Upper lobe of left lung (tissue), 6 donors: ENCODE measurements around the gene RNF10. TPM values are rescaled to one million over a fixed set of nuclear protein-coding genes. Genes with fewer than 3 reads are reported as not detected.
A peak's percentile ranks its signal among the peaks of the same experiment; 100 is the strongest.
"Not testable (repeated sequence)": the region's sequence is repeated elsewhere in the genome, so short reads cannot be mapped to it uniquely, and the experiment has no call there.

Experiments used
- ATAC-seq, 2 donors: fragments of 200-7000 bp; cut with Tn5 transposase; one replicate each; pipeline ENCODE4 v1.9.1; 2022; ENCODE audit warnings: mild to moderate bottlenecking in 2 of 2, moderate library complexity in 2 of 2; ENCODE audit not compliant: low FRiP score in 2 of 2
- DNase-seq, 2 donors: peaks; one replicate each; pipeline ENCODE4 v3.0.0-alpha.2; 2019 to 2020
- H3K27ac ChIP-seq, 4 donors: fragments of 200-600 bp; sonication (generic); one replicate each; pipeline ENCODE4 v1.5.1; 2016 to 2019
- H3K27me3 ChIP-seq, 4 donors: fragments of 200-600 bp; sonication (generic); one replicate each; pipeline ENCODE4 v1.5.1; 2017 to 2019
- H3K36me3 ChIP-seq, 4 donors: fragments of 200-600 bp; sonication (generic); one replicate each; pipeline ENCODE4 v1.5.1; 2016 to 2019
- H3K4me1 ChIP-seq, 4 donors: fragments of 200-600 bp; sonication (generic); one replicate each; pipeline ENCODE4 v1.5.1; 2018 to 2019
- H3K4me3 ChIP-seq, 4 donors: fragments of 200-600 bp; sonication (generic); one replicate each; pipeline ENCODE4 v1.5.1; 2017 to 2019; ENCODE audit warnings: mild to moderate bottlenecking in 2 of 4, moderate library complexity in 1 of 4
- H3K9me3 ChIP-seq, 4 donors: fragments of 200-600 bp; sonication (generic); one replicate each; pipeline ENCODE4 v1.5.1; 2018 to 2019
- EP300 ChIP-seq, 4 donors: sonication (generic); formaldehyde crosslinking; IDR thresholded peaks; one replicate each; pipeline ENCODE4 v1.5.1; 2017; ENCODE audit warnings: antibody characterized with exemption in 4 of 4, control low read depth in 2 of 4
- POLR2A ChIP-seq, 4 donors: fragments of 450-650 bp; IDR thresholded peaks; one replicate each; pipeline ENCODE4 v1.5.1; 2016 to 2017; ENCODE audit warnings: antibody characterized with exemption in 4 of 4, mild to moderate bottlenecking in 2 of 4
- POLR2AphosphoS5 ChIP-seq, 2 donors: sonication (generic); formaldehyde crosslinking; IDR thresholded peaks; one replicate each; pipeline ENCODE4 v1.5.1; 2017; ENCODE audit warnings: antibody characterized with exemption in 2 of 2
- WGBS, 2 donors: methylation state at CpG; one replicate each; pipeline ENCODE4 v1.1.5; 2017 to 2018; 5-methylcytosine and 5-hydroxymethylcytosine counted together
- total RNA-seq, 6 donors: library from RNA; depleted of rRNA in 4 of 6; stranded (reverse); fragments of >200 nt in 4 of 6; gene quantifications; one replicate each; pipeline versions ENCODE4 v1.1.0 to v1.2.1, GENCODE V29; 2016 to 2021
- TF ChIP-seq, protein P1 (sequence below), 6 experiments: fragments of 450-650 bp in 4 of 6; fragments of 200-600 bp in 2 of 6; sonication (generic) in 2 of 6; IDR thresholded peaks; one replicate each; pipeline ENCODE4 v1.5.1; 2016 to 2019; ENCODE audit warnings: antibody characterized with exemption in 6 of 6
- donor health status: DM: no; HTN: no; CAD: no; lungs with moderate emphysema.
- donor health status: DM: no; HTN: yes; CAD: no; lungs with severe emphysema.

RNF10 gene
- total RNA-seq, 6 donors from 2014 or later, result 189 to 456 (median 243) TPM

DNA sequence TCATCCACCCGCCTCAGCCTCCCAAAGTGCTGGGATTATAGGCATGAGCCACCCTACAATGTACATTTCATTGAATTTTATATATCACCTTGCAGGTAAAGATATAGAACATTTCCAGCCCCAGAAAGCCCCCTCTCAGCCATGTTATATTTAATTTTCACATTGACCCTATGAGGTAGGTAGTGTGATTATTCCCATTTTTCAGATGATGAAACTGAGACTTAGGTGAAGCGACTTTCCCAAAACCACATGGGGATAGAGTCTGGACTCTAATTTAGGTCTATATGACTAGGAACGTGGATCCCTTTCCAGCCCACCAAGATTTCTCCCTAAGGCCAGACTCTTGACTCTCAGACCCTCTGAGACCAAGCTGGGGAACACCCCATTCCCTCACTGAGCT lies 62.7 kb downstream of the RNF10 start:
- Histone ChIP-seq H3K27ac (no peak overlapping the region), H3K4me3 (no peak overlapping the region), H3K36me3 (no peaks in the 10 kb centered on the region), H3K4me1 (peaks cover 0 to 3% (median 0%) of the 10 kb centered on the region in 4 donors), H3K27me3 (no peaks in the 10 kb centered on the region), H3K9me3 (no peaks in the 10 kb centered on the region)
- WGBS, 2 donors, result 90 to 93% methylated on average over 3 of the region's 3 CpGs
- no peak for TF ChIP-seq POLR2AphosphoS5 (IDR thresholded peaks at IDR 0.05)
- TF ChIP-seq EP300 (IDR thresholded peaks at IDR 0.05), result no peak
- no peak for TF ChIP-seq POLR2A (IDR thresholded peaks at IDR 0.05)
- TF ChIP-seq, protein P1, sequence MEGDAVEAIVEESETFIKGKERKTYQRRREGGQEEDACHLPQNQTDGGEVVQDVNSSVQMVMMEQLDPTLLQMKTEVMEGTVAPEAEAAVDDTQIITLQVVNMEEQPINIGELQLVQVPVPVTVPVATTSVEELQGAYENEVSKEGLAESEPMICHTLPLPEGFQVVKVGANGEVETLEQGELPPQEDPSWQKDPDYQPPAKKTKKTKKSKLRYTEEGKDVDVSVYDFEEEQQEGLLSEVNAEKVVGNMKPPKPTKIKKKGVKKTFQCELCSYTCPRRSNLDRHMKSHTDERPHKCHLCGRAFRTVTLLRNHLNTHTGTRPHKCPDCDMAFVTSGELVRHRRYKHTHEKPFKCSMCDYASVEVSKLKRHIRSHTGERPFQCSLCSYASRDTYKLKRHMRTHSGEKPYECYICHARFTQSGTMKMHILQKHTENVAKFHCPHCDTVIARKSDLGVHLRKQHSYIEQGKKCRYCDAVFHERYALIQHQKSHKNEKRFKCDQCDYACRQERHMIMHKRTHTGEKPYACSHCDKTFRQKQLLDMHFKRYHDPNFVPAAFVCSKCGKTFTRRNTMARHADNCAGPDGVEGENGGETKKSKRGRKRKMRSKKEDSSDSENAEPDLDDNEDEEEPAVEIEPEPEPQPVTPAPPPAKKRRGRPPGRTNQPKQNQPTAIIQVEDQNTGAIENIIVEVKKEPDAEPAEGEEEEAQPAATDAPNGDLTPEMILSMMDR (IDR thresholded peaks at IDR 0.05), result no peak
- ATAC-seq, result no peak
- no peak for DNase-seq

DNA sequence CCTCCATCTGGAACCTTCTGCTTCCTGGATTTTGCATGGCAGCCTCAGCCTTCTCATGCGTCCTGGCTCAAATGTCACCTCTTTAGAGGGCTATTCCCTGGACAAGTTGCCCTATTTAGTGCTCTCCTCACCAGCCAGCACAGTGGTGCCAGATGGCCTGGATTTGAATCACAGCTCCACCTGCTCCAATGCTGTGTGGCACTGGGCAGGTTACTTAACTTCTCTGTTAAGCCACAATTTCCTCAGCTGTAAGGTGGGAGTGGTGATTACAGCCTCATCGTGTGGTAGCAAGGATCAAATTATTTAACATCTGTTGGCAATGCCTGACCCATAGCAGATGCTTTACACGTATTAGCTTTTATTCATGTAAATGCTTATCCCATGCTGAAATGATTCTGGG lies 63.7 kb downstream of the RNF10 start:
- no peaks in the 10 kb centered on the region for H3K9me3 ChIP-seq
- DNase-seq (no peak), ATAC-seq (no peak)
- H3K4me3 ChIP-seq, result no peak overlapping the region
- no peaks in the 10 kb centered on the region for H3K27me3 ChIP-seq
- no peak for TF ChIP-seq EP300 (IDR thresholded peaks at IDR 0.05)
- TF ChIP-seq POLR2A (IDR thresholded peaks at IDR 0.05), result no peak
- no peak for TF ChIP-seq POLR2AphosphoS5 (IDR thresholded peaks at IDR 0.05)
- TF ChIP-seq, protein P1 (IDR thresholded peaks at IDR 0.05), result no peak
- WGBS, 2 donors, result 69 to 75% methylated on average over 3 of the region's 3 CpGs
- peaks cover 0 to 3% (median 0%) of the 10 kb centered on the region in 4 donors for H3K4me1 ChIP-seq
- H3K27ac ChIP-seq, result no peak overlapping the region
- no peaks in the 10 kb centered on the region for H3K36me3 ChIP-seq

DNA sequence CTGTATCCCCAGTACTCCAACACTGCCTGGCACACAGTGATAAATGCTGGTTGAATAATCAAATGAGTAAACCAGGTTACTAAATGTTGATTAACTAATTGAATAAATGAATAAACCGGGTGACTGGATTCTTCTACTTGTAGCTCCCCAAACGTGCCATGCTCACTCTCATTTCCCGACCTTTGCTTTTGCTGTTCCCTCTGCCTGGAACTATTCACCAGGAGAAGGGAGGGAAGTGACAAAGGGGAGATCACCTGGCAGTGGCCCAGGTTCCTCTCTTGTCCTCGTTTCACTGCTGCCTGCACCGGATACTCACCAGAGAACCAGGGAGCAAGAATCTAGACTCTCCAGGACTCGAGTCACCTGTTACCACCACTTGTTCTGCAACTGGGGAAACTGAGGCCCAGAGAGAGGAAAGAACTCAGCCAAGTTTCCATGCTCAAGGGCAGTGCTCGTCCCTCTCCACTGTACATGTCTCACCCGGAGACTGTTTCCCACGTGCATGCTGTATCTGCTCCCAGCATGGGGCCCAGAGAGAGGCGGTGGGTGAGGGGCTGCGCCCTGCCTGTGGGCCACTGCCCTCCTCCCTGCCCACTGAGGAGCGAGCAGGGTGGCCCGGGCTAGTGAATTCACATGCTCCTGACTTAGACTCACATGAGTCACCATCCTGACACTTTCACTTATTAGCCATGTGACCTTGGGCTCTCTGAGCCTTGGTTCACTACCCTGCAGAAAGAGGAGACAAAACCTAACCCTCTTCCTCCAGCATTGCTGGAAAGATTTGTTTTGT lies 64.7 kb downstream of the RNF10 start:
- peak in 1 of 2 donors; percentile 56 for ATAC-seq

DNA sequence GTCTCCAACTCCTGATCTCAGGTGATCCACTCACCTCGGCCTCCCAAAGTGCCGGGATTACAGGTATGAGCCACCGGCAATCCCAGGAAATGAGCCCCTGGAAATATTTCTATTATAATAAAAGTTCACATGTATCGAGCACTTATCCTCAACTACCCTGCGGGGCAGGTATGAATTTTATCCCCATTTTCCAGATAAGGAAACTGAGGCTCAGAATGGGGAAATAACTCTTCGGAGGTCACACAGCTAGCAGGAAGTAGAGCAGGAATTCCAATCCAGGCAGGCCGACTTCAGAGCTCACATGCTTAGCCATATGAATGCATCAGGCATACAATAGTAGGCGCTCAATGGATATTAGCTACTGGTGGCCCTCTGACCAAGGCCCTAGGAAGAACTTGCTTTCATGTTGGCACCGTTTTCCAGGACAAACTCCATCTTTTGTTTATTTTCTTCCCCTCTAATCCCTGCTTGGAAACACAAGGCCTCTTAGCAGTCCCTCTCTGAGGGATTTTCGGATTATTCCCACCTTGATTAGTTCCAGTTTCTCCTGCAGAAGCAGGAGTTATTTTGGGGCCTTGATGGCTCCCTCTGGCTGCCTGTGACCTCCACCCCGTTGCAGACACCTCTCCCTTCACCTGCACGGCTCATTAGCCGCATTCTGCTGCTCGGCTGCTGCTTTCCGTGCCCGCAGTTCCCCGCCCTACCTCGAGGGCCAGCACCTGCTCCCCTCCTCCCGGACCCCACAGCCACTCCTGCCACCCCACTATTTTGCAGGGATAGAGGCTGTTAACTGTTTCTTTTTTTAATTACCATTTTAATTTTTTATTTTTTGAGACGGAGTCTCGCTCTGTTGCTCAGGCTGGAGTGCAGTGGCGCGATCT lies 65.8 kb downstream of the RNF10 start:
- peaks cover 0 to 3% (median 0%) of the 10 kb centered on the region in 4 donors for H3K4me1 ChIP-seq
- H3K27me3 ChIP-seq, result no peaks in the 10 kb centered on the region
- H3K27ac ChIP-seq, result no peak overlapping the region
- no peaks in the 10 kb centered on the region for H3K36me3 ChIP-seq
- no peak for ATAC-seq
- no peaks in the 10 kb centered on the region for H3K9me3 ChIP-seq
- whole genome bisulfite sequencing, 2 donors, result 78% methylated on average over 23 of the region's 23 CpGs
- no peak for DNase-seq
- TF ChIP-seq POLR2AphosphoS5 (IDR thresholded peaks at IDR 0.05), result no peak
- no peak for TF ChIP-seq POLR2A (IDR thresholded peaks at IDR 0.05)
- no peak for TF ChIP-seq EP300 (IDR thresholded peaks at IDR 0.05)
- H3K4me3 ChIP-seq, result no peak overlapping the region

More for the DNA sequence above, 64.7 kb downstream of the RNF10 start:
- H3K36me3 ChIP-seq, result no peaks in the 10 kb centered on the region
- H3K4me3 ChIP-seq, result no peak overlapping the region
- DNase-seq, result peak in 1 of 2 donors; percentile 37
- H3K4me1 ChIP-seq, result peaks cover 0 to 3% (median 0%) of the 10 kb centered on the region in 4 donors
- H3K9me3 ChIP-seq, result no peaks in the 10 kb centered on the region
- 47 to 49% methylated on average over 8 to 13 of the region's 13 CpGs for WGBS, 2 donors
- H3K27me3 ChIP-seq, result no peaks in the 10 kb centered on the region
- no peak overlapping the region for H3K27ac ChIP-seq
- TF ChIP-seq, protein P1 (IDR thresholded peaks at IDR 0.05), result no peak
- TF ChIP-seq POLR2AphosphoS5 (IDR thresholded peaks at IDR 0.05) (no peak), EP300 (IDR thresholded peaks at IDR 0.05) (no peak), POLR2A (IDR thresholded peaks at IDR 0.05) (no peak)

DNA sequence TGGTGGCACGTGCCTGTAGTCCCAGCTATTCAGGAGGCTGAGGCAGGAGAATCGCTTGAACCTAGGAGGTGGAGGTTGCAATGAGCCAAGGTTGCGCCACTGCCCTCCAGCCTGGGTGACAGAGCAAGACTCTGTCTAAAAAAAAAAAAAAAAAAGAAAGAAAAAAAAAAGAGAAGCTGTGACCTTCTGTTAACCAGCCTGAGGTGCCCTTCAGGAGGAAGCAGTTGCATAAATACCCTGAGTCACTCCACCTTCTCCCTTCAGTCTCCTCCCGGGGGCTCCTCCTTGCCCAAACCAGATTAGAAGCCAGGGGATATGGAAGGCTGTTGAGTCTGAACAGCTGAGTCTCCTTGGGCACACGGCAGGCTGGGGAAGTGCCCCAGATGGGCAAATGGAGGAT lies 68.3 kb downstream of the RNF10 start:
- H3K36me3 ChIP-seq, H3K27me3 ChIP-seq, H3K4me1 ChIP-seq, H3K9me3 ChIP-seq, H3K27ac ChIP-seq, H3K4me3 ChIP-seq: not testable (repeated sequence)
- 34 to 50% methylated on average over 5 of the region's 5 CpGs for WGBS, 2 donors
- DNase-seq, result peak in 1 of 2 donors; percentile 49
- peak in 1 of 2 donors; percentile 49 for ATAC-seq
